Esophagus muscularis mucosa (tissue), 3 donors: ENCODE results near the gene CTSH.

Experiments used
- POLR2A ChIP-seq: fragments of 450-650 bp; IDR thresholded peaks from one replicate; pipeline ENCODE4 v1.6.1; 2017; ENCODE audit warnings: antibody characterized with exemption, moderate library complexity, mild to moderate bottlenecking, low read depth
- TF ChIP-seq, protein P1 (sequence below), 3 experiments: fragments of 200-600 bp in 2 of 3; fragments of 450-650 bp in 1 of 3; sonication (generic) in 2 of 3; IDR thresholded peaks; one replicate each; pipeline ENCODE4 v1.5.1; 2017 to 2019; ENCODE audit warnings: antibody characterized with exemption in 3 of 3, mild to moderate bottlenecking in 2 of 3, moderate library complexity in 1 of 3

DNA sequence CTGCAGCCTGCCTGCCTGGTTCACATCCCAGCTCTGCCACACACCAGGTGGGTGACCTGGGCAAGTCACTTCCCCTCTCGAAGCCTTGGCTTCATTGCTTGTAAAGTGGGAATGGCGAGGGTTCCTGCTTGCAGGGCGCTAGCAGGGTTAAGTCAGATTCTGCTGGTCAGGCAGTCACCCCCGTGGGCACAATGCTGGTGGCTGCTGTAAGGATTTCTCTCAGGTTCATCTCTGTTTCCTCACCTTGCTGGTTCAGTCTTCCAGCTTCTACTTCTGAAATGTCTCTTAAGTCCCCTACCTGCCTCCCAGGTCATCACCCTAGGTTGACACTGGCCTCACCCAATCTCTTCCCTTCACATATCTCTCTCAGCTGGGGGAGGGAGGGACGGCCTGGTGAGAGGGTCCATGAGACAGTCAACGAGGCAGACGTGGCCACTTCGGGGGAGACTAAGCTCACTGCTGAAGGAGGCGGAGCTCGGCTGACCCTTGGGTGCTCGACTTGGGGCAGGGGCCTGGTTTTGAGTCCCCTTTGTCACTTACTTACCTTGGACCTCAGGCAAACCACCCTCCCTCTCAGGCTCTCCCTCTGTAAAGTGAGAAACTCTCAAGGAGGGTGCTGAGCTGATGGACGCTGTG, 11.5 kb downstream of the CTSH start:
- TF ChIP-seq, protein P1, sequence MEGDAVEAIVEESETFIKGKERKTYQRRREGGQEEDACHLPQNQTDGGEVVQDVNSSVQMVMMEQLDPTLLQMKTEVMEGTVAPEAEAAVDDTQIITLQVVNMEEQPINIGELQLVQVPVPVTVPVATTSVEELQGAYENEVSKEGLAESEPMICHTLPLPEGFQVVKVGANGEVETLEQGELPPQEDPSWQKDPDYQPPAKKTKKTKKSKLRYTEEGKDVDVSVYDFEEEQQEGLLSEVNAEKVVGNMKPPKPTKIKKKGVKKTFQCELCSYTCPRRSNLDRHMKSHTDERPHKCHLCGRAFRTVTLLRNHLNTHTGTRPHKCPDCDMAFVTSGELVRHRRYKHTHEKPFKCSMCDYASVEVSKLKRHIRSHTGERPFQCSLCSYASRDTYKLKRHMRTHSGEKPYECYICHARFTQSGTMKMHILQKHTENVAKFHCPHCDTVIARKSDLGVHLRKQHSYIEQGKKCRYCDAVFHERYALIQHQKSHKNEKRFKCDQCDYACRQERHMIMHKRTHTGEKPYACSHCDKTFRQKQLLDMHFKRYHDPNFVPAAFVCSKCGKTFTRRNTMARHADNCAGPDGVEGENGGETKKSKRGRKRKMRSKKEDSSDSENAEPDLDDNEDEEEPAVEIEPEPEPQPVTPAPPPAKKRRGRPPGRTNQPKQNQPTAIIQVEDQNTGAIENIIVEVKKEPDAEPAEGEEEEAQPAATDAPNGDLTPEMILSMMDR (IDR thresholded peaks at IDR 0.05): no peak
- no peak for TF ChIP-seq POLR2A
